Tongue (tissue), 2 donors: ENCODE results near the gene BSND. TPM values are rescaled to one million over a fixed set of nuclear protein-coding genes. Genes with fewer than 3 reads are reported as not detected.

ENCODE experiments used
- DNase-seq: peaks from one replicate; pipeline ENCODE4 v3.0.0-alpha.2; 2015
- total RNA-seq: library from RNA; depleted of rRNA; stranded (reverse); fragments of >200 nt; gene quantifications from one replicate; pipeline ENCODE4 v1.2.3, GENCODE V29; 2014

The BSND gene
- total RNA-seq, 1 donor from 2014 or later, result not detected

- DNase-seq, result no peak
Observed at GRCh38 chr1:54976747-54977146, 22.0 kb upstream of the BSND start.

- no peak for DNase-seq
Observed at GRCh38 chr1:54977533-54978297, 21.0 kb upstream of the BSND start.

DNA sequence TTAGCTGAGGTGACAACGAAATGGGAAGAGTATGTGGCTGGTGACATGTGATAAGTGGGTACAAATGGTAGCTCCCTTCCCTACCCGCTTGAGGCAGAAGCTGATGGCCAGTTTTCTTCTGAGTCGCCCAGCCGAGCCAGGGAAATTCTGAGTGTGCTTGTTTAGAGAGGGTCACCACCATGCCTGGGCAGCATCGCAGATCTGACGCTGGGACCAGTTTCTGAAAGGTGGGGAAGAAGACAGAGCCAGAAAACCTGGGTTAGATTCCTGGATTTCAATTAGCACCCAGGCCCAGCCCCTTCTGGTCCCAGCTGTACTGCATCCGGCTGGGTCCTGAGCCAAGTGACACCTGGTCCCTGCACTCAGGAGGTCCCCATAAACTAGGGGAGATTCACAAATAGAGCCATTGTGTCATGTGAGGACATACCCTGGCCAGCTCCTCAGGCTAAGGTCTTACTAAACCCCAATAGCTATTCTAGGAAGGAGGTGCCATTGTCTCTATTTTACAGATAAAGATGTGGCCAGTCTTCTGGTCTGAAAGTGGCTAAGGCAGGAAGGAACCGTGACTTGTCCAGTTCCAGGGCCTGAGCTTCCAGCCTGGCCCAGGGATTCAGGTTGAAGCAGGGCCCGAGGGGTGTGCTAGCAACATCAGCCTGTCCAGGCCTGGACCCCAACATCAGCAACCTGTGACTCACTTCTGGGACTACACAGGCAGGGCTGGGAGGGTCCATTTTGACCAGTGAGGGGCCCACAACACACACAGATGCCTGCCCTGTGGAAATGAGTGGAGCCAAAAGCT is 20.0 kb upstream of the BSND start:
- no peak for DNase-seq

DNA sequence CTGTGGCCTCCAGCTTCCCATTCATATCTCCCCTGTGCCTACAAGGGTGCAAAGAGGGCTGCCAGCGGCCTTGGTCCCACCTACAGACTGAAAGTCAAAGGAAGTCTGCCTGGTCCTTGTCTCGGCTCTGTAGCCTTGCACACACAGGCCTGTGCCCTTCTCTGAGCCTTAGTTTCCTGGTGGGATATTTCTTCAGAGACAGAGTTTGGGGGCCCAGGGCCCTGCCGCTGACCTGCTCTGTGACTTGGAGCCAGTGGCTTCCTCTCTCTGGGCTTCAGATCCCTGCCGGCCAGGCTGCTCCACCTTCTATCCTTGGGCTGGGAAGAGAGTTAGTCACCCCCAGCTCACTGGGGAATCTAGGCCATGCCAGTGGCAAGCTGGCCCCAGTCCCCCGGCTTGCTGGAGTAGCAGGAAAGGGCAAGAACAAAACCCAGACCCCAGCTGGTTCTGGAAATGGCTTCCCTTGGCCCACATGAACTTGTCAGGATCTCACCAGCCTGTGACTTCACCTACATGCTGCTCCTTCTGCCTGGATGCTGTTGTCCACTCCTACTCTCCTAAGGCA is 19.3 kb upstream of the BSND start:
- DNase-seq, result no peak

- DNase-seq, result no peak
Observed at GRCh38 chr1:54980046-54980527, 18.6 kb upstream of the BSND start.

DNA sequence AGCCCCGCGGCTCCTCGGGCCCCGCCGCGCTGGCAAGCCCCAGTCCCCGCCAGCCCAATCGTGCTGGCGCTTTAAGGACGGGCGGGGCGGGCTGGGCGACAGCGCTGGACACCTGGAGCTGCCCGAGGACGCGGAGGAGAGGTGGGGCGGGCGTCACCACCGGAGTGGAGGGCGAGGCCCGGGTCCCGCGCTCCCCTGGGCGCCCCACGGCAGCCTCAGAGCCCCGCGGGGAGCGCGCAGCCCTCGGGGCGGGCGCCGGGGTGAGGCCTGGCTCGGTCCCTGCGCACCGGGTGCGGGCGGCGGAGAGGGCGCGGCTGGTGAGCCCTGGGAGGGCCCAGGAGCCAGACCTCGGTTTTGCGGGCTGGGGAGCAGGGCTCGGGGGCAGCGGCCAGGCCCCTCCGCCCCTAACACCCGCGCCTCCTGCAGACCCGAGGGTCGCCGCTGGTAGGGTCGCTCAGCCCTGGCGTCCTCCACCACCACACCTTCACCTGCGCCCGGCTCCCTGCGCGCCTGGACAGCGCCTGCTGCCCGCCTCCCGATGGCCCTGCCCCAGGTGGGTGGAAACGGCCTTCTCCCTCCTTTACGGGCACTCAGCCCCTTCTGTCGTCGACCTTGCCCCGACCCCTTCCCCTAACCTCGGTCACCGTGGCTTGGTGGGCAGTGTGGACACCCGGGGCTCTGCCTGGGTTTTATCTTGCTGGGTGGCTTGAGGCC is 18.0 kb upstream of the BSND start, which contains the start of gene TMEM61:
TMEM61 (plus strand) TSS at position 101 of the 714 bp plus-strand sequence; CDS start at position 539, 438 bp downstream.
- no peak for DNase-seq

- DNase-seq, result no peak
Observed at GRCh38 chr1:54981466-54981865, 17.3 kb upstream of the BSND start.

- no peak for DNase-seq
Observed at GRCh38 chr1:54982739-54983138, 16.0 kb upstream of the BSND start.

- DNase-seq, result no peak
Observed at GRCh38 chr1:54984131-54984842, 14.4 kb upstream of the BSND start.

- DNase-seq, result no peak
Observed at GRCh38 chr1:54985556-54985955, 13.2 kb upstream of the BSND start.

DNA sequence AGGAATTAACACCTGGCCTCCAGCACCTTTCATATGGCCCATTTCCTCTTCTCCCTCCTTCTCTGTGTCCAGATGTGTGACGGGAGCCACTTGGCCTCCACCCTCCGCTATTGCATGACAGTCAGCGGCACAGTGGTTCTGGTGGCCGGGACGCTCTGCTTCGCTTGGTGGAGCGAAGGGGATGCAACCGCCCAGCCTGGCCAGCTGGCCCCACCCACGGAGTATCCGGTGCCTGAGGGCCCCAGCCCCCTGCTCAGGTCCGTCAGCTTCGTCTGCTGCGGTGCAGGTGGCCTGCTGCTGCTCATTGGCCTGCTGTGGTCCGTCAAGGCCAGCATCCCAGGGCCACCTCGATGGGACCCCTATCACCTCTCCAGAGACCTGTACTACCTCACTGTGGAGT is 12.7 kb upstream of the BSND start:
- no peak for DNase-seq

DNA sequence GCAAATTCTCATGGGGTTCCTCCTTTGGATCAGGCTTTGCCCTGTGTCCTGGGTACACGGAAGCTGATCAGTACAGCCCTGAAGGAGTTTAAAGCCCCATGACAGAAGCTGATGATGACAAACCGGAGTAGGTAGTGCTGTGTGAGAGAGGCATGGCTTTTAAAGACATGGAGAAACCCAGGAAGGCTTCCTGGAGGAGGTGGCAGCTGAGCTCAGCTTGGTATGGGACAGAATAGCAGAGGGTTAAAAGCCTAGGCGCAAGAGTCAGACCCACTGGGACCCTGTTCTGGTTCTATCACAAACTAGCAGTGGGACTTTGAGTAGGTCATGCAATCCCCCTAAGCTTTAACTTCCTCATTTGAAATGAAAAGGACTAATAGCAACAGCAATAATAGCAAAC is 12.2 kb upstream of the BSND start:
- no peak for DNase-seq

GRCh38 chr1:54987427-54987826 is 11.3 kb upstream of the BSND start:
- no peak for DNase-seq

DNA sequence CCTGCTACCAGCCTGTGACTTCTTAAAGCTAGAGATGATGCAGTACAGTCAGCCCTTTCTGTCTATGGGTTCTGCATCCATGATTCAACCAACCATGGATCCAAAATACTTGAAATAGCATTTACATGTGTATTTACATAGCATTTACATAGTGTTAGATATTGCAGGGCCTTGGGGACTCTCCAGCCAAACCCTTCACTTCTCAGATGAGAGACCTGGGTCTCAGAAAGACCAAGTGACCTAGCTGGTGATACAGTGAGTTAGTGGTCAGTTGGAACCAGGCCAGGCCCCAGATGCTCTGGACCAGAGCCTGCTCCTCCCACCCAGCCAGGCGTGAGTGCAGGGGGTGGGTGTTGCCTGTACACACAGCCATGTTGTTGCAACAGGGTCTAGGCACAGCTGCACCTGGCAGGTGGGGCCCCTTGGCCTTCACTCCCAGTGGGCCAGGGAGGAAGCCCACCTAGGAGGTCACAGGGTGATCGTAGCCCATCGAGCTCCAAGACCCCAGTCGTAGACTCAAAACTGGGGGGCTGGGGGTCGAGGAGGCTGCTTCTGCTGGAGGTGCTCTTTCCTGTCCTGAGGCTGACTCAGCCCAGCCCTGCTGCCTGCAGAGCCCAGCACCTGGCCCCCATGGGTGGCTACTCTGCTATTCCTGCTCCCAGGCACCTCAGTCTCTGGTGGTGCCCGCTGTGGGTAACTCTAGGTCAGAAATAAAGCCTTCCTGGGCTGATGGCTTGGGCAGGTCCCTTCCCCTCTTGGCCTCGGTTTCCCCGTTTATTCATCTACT is 10.6 kb upstream of the BSND start:
- no peak for DNase-seq

DNA sequence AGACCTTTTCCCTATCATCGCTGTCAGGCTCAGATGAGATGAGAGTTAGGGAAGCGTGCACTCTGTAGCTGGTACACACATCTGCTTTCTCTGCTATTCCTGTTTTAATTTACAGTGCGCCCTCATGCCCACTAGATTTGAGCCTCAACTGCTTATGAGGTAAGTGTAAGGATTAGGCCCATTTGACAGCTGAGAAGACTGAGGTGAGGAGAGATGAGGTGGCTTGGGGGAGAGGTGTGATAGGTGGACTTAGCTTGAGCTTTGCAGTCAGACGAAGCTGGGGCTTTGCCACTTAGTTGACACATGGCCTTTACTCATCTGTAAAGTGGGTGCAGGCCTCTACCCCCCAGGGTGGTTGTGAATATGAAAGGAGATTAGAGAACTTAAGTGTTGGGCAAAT is 9.8 kb upstream of the BSND start:
- DNase-seq, result no peak

GRCh38 chr1:54989473-54989872 is 9.3 kb upstream of the BSND start:
- peak; percentile 38 for DNase-seq

- no peak for DNase-seq
Observed at GRCh38 chr1:54989968-54990810, 8.5 kb upstream of the BSND start.

GRCh38 chr1:54990916-54991315 is 7.8 kb upstream of the BSND start:
- DNase-seq, result no peak

DNA sequence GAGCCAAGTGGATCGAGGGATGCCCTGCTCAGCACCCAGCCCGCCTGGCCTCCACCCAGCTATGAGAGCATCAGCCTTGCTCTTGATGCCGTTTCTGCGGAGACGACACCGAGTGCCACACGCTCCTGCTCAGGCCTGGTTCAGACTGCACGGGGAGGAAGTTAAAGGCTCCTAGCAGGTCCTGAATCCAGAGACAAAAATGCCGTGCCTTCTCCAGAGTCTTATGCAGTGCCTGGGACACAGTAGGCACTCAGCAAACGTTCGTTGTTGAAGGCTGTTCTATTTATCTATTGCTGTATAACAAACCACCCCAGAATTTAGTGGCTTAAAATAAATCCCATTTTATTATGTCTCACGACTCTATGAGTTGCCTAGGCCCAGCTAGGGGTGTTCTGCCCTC is 6.8 kb upstream of the BSND start:
- no peak for DNase-seq

- no peak for DNase-seq
Observed at GRCh38 chr1:54993140-54993539, 5.6 kb upstream of the BSND start.
